DMS153 treated with DMSO at 0.1 percent for 48 hours (cell line): ENCODE results near the gene PLXNA1.

Experiments used
- DNase-seq: peaks from one replicate; lab custom pipeline; 2025; ENCODE audit not compliant: unreplicated experiment; lab: John Stamatoyannopoulos, UW

The PLXNA1 gene

GRCh38 chr3:126982471-126983175 lies at the start of gene PLXNA1:
Gene PLXNA1, plus strand, starts transcription at chr3:126983115. Its CDS starts 5,479 bp downstream, at chr3:126988594.
- peak; percentile 45 for DNase-seq

- no peak for DNase-seq
These were observed 48.8 kb upstream of the PLXNA1 start for GRCh38 chr3:126934031-126934531.

DNA sequence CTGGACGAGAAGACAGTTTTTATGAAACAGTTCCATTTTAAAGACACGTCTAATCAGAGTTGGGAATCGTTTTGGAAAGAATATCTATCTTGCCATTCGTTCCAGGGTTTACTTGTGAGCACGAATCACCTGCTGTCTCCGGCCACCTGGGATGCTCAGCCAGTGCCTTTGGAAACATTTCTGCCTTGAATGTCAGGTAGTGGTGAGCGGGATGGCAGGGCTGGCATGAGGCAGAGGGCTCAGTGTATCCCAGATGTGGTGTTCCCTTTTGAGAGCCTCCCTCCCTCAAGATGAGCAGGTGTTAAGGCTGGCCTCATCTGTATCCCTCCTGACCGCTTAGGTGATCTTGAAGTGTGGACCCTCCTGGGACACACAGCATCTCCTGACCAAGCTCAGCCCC lies 47.9 kb upstream of the PLXNA1 start:
- no peak for DNase-seq

- DNase-seq, result no peak
These were observed 47.0 kb upstream of the PLXNA1 start for GRCh38 chr3:126935756-126936509.

GRCh38 chr3:126936853-126937425 lies 46.0 kb upstream of the PLXNA1 start:
- peak; percentile 2 for DNase-seq

DNA sequence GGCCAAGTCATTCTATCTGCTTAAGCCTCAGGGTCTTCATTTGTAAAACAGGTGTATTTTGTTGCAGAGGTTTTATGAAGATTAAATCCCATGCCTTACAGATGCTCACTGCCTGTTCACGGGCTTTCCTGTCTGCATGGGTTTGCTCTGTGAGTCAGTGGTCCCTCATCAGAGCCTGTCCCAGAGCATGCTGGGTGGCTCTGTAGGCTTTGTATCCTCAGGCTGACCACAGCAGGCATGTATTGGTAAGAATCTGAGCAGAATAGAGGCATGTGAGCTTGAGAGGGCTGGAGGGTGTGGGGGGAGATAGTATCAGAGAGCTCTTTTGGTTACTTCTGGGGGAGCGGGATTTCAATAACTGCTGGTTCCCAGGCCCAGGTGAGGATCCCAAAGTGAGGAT lies 45.4 kb upstream of the PLXNA1 start:
- no peak for DNase-seq

- no peak for DNase-seq
These were observed 44.9 kb upstream of the PLXNA1 start for GRCh38 chr3:126937973-126938372.

- DNase-seq, result no peak
These were observed 44.2 kb upstream of the PLXNA1 start for GRCh38 chr3:126938520-126939337.

- no peak for DNase-seq
These were observed 43.6 kb upstream of the PLXNA1 start for GRCh38 chr3:126939338-126939718.

DNA sequence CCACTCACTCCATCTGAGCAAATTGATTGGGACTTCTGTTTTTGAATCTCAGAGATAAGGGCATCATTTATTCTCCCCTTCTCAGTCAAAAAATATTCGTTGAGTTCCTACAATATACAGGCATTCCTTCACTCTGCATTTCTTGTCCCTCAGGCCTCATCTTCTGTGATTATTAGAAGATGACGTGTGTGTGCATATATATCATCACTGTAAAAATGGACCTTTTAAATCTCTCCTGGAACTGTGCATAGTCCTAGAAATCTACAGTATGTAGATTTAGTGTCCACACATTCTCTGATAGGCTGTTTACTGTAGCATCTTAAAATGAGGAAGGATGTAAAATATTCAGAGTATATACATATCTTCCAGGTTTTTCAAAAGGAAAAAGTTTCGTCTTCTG lies 43.2 kb upstream of the PLXNA1 start:
- DNase-seq, result no peak

DNA sequence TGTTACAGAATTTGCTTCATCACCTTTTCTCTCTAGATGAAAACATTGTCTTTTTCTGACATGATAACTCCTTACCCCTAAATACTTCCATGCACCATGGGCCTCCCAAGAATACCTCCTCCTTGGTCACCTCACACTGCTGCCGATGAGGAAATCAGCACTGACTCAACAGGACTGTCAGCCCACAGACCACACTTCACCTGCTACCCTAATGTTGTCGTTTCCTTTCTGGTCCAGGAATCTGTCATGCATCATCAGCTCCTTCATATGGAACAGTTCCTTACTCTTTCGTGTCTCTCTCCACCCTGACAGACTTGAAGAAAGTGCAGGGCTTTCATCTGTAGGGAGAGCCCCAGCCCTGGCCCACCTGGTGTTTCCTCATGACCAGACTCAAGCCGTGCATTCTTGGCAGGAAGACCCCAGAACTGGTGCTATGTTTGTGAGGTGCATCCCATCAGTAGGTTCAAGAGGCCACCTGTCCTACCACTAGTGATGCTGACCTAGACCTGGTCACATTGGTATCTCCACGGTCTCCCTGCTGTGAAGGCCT lies 41.1 kb upstream of the PLXNA1 start:
- no peak for DNase-seq

GRCh38 chr3:126944089-126944965 lies 38.6 kb upstream of the PLXNA1 start:
- no peak for DNase-seq

- DNase-seq, result no peak
These were observed 37.7 kb upstream of the PLXNA1 start for GRCh38 chr3:126945171-126945721.

- DNase-seq, result no peak
These were observed 37.0 kb upstream of the PLXNA1 start for GRCh38 chr3:126945891-126946290.

DNA sequence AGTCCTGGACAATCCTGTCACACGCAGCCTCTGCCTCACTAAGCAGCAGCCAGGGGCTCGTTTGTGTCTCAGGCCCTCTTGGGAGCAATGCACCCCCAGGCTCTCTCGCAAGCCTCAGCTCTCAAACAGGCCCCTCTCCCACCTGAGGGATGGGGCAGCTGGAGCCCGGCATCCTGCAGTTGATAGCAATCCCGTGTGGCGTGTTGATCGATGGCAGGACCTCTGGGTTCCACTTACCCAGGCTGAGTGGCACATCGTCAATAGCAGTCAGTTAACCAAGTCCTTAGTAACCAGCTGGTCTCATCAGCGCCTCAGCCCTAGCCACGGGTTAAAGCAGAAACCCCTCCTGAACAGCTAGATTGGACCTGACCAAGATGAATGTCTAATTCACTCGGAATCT lies 36.5 kb upstream of the PLXNA1 start:
- no peak for DNase-seq

DNA sequence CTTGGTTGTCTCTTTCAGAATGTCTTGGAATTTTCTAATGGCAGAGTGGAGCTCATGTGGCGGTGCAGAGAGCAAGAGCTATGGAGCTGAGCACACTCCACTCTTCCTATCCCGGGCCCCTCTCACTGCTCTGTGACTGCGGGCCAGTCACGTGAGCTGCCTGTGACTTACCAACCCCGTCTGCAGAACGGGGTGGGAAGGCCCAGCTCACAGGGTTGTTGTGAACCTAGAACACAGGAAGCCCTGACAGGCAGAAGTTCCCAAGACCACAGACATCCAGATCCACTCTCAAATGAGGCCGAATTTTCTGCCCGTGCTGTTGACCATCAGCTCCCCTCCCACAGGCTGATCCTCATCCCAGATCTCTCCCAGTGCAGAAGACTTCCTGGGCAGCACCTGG lies 35.5 kb upstream of the PLXNA1 start:
- no peak for DNase-seq

GRCh38 chr3:126948980-126949535 lies 33.9 kb upstream of the PLXNA1 start:
- DNase-seq, result no peak

- DNase-seq, result no peak
These were observed 31.4 kb upstream of the PLXNA1 start for GRCh38 chr3:126951561-126951960.

- DNase-seq, result no peak
These were observed 30.5 kb upstream of the PLXNA1 start for GRCh38 chr3:126952261-126952982.
